ENCODE measurements around the gene APEH.

DNA sequence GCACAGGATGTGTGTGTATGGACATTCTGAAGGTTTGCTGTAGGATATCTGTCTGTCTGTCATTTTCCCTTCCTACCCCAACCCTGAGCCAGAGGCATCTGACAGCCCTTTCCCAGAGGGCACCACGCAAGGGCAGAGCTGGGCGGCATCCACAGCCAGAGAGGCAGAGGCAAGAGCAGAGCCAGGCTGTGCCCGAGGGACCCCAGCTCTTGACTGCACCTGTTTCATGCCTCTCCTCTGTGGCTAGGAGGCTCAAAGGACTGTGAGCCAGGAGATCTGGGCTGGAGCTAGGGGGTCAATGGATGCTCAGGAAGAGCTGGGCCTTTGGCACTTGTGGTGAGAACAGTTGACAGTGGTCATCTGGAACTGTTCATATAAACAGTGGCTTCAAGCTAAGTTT, 4.8 kb upstream of the APEH start:
- no peak for TF ChIP-seq YY1 (IDR thresholded peaks at IDR 0.05; ENCODE audit: insufficient read depth, insufficient read length)
- TF ChIP-seq ZNF274 (IDR thresholded peaks at IDR 0.05; ENCODE audit: low read depth, low read length), result no peak

Measured in NT2/D1 (cell line).